Keratinocyte (primary cell): ENCODE measurements around the gene CFAP299. TPM values are rescaled to one million over a fixed set of nuclear protein-coding genes. Genes with fewer than 3 reads are reported as not detected.

ENCODE experiments used
- DNase-seq: peaks from one replicate; pipeline ENCODE4 v3.0.0-alpha.2; 2011; ENCODE audit warnings: low read depth, missing footprints, low spot score
- FAIRE-seq: peaks from 2 replicates; lab custom pipeline; 2011; peaks lifted over from hg19 to GRCh38; lab: Jason Lieb, UNC
- H2AFZ ChIP-seq: 2 replicates; pipeline ENCODE4 v1.6.0; 2012; ENCODE audit warnings: low read length, control low read depth, inconsistent platforms; ENCODE audit not compliant: control insufficient read depth
- H3K27ac ChIP-seq: 2 replicates; pipeline ENCODE4 v1.5.1; 2011; ENCODE audit warnings: low read length; ENCODE audit not compliant: control insufficient read depth, insufficient read depth
- H3K27me3 ChIP-seq: 3 replicates; pipeline ENCODE4 v1.6.0; 2011; ENCODE audit warnings: low read length; ENCODE audit not compliant: control insufficient read depth, insufficient read depth; ENCODE audit errors: extremely low read depth
- H3K36me3 ChIP-seq, 2 experiments: 2 replicates in 1 of 2; 3 replicates in 1 of 2; pipeline ENCODE4 v1.5.1; 2011; ENCODE audit warnings: low read length in 2 of 2, mild to moderate bottlenecking in 1 of 2; ENCODE audit not compliant: control insufficient read depth in 2 of 2, insufficient read depth in 2 of 2; ENCODE audit errors: extremely low read depth in 1 of 2
- H3K4me1 ChIP-seq: 3 replicates; pipeline ENCODE4 v1.5.1; 2011; ENCODE audit warnings: low read length; ENCODE audit not compliant: control insufficient read depth, insufficient read depth; ENCODE audit errors: extremely low read depth
- H3K4me2 ChIP-seq: 3 replicates; pipeline ENCODE4 v1.6.0; 2011; ENCODE audit warnings: low read depth, low read length; ENCODE audit not compliant: control insufficient read depth, insufficient read depth; ENCODE audit errors: extremely low read depth
- H3K4me3 ChIP-seq, 3 experiments: fragments of 200-600 bp in 1 of 3; sonication (generic) in 1 of 3; 2 replicates in 2 of 3; 3 replicates in 1 of 3; pipeline ENCODE4 v1.5.1; 2011 to 2016; ENCODE audit warnings: low read length in 3 of 3, mild to moderate bottlenecking in 3 of 3, control low read depth in 2 of 3, inconsistent platforms in 1 of 3, low read depth in 1 of 3, mixed read lengths in 1 of 3, mixed run types in 1 of 3, moderate library complexity in 1 of 3; ENCODE audit not compliant: control insufficient read depth in 2 of 3, insufficient read depth in 2 of 3; ENCODE audit errors: extremely low read depth in 1 of 3
- H3K79me2 ChIP-seq: 2 replicates; pipeline ENCODE4 v1.6.0; 2012; ENCODE audit warnings: low read length; ENCODE audit not compliant: control insufficient read depth, insufficient read depth
- H3K9ac ChIP-seq: 3 replicates; pipeline ENCODE4 v1.6.0; 2011; ENCODE audit warnings: low read length; ENCODE audit not compliant: control insufficient read depth, insufficient read depth; ENCODE audit errors: extremely low read depth
- H3K9me1 ChIP-seq: 3 replicates; pipeline ENCODE4 v1.6.0; 2011; ENCODE audit warnings: low read length; ENCODE audit not compliant: control insufficient read depth, insufficient read depth; ENCODE audit errors: extremely low read depth
- H3K9me3 ChIP-seq: 2 replicates; pipeline ENCODE4 v1.5.1; 2012; ENCODE audit warnings: low read depth, low read length; ENCODE audit not compliant: control insufficient read depth
- H4K20me1 ChIP-seq: 3 replicates; pipeline ENCODE4 v1.6.0; 2011; ENCODE audit warnings: low read length; ENCODE audit not compliant: control insufficient read depth, insufficient read depth; ENCODE audit errors: extremely low read depth
- CTCF ChIP-seq, 3 experiments: IDR thresholded peaks in 1 of 3; conservative IDR thresholded peaks in 1 of 3; optimal IDR thresholded peaks in 1 of 3; 2 replicates in 2 of 3; 3 replicates in 1 of 3; pipeline versions ENCODE3 to v1.5.1; 2011; ENCODE audit warnings: low read length in 3 of 3, mild to moderate bottlenecking in 3 of 3, moderate library complexity in 2 of 3, control low read depth in 1 of 3, inconsistent platforms in 1 of 3; ENCODE audit not compliant: insufficient read depth in 2 of 3; ENCODE audit errors: extremely low read depth in 1 of 3
- EZH2 ChIP-seq: IDR thresholded peaks from one replicate; pipeline ENCODE4 v1.6.1; 2012; ENCODE audit warnings: inconsistent platforms, mild to moderate bottlenecking, low read length, moderate library complexity
- dilution Hi-C: fragments of 300-500 bp; cut with MboI; formaldehyde crosslinking; loops from one replicate; pipeline ENCODE4 v1.7.0; 2020; ENCODE audit warnings: low sequenced_read_pairs; ENCODE audit not compliant: extremely low pct_ligation_motif_present
- polyA plus RNA-seq, 5 experiments: library from polyadenylated mRNA; depleted of rRNA in 3 of 5; stranded (reverse) in 3 of 5; stranded (forward) in 1 of 5; unstranded in 1 of 5; fragments of >200 nt; gene quantifications; 1 replicate in 1 of 5; 2 replicates in 3 of 5; 3 replicates in 1 of 5; pipeline versions ENCODE4 v1.2.1 to v1.2.3, GENCODE V29; 2011 to 2012; ENCODE audit warnings: missing spikeins in 2 of 5, low read depth in 1 of 5, low replicate concordance in 1 of 5

CFAP299 gene
- polyA plus RNA-seq, 1 donor (not counting 4 experiments of a cell fraction or from before 2014, with no cell fraction given): 0.14 TPM

GRCh38 chr4:80448056-80448455 is 112.5 kb downstream of the CFAP299 start:
- H3K9me3 ChIP-seq: peaks cover 2% of the 10 kb centered on the region
- H3K27me3 ChIP-seq: no peaks in the 10 kb centered on the region
- FAIRE-seq (no peak), DNase-seq (no peak)
- TF ChIP-seq CTCF (optimal IDR thresholded peaks at IDR 0.05 in 1 of 3, IDR thresholded peaks at IDR 0.05 in 1 of 3, conservative IDR thresholded peaks at IDR 0.05 in 1 of 3; ENCODE audit: extremely low read depth in 1 of 3, insufficient read depth in 2 of 3, low read length in 3 of 3): no peak
- TF ChIP-seq EZH2: no peak
- H3K9ac ChIP-seq: no peak overlapping the region
- H3K9me1 ChIP-seq: no peaks in the 10 kb centered on the region
- no peaks in the 10 kb centered on the region for H3K79me2 ChIP-seq
- no peak overlapping the region for H3K27ac ChIP-seq
- no peak overlapping the region for H3K4me2 ChIP-seq
- no peaks in the 10 kb centered on the region for H3K36me3 ChIP-seq
- H4K20me1 ChIP-seq: no peaks in the 10 kb centered on the region
- dilution Hi-C loops: no loop called here
- H3K4me3 ChIP-seq: no peak overlapping the region
- H3K4me1 ChIP-seq: no peaks in the 10 kb centered on the region
- H2AFZ ChIP-seq: no peak overlapping the region

GRCh38 chr4:80452055-80452454 is 116.5 kb downstream of the CFAP299 start:
- dilution Hi-C loops: no loop called here
- no peak for DNase-seq
- Histone ChIP-seq H3K9me1 (no peaks in the 10 kb centered on the region), H3K36me3 (no peaks in the 10 kb centered on the region), H3K4me3 (no peak overlapping the region), H3K27ac (no peak overlapping the region), H3K9ac (no peak overlapping the region), H4K20me1 (no peaks in the 10 kb centered on the region), H3K79me2 (no peaks in the 10 kb centered on the region), H3K4me1 (peaks cover 19% of the 10 kb centered on the region), H3K4me2 (no peak overlapping the region), H3K9me3 (peaks cover 2% of the 10 kb centered on the region), H2AFZ (no peak overlapping the region), H3K27me3 (no peaks in the 10 kb centered on the region)
- TF ChIP-seq CTCF (optimal IDR thresholded peaks at IDR 0.05 in 1 of 3, IDR thresholded peaks at IDR 0.05 in 1 of 3, conservative IDR thresholded peaks at IDR 0.05 in 1 of 3; ENCODE audit: extremely low read depth in 1 of 3, insufficient read depth in 2 of 3, low read length in 3 of 3): no peak
- TF ChIP-seq EZH2: no peak
- no peak for FAIRE-seq
